Stimulated activated CD4-positive, alpha-beta T cell treated with anti-CD3 and anti-CD28 coated beads, Interleukin-15, amount 100 ng/mL, for 48 hours (primary cell): Measurements from ENCODE around the gene WIPI1.

Experiments
- DNase-seq, 2 donors: peaks; one replicate each; pipeline ENCODE4 v3.0.0-alpha.2; 2020; ENCODE audit warnings: low read depth in 2 of 2

Gene WIPI1

DNA sequence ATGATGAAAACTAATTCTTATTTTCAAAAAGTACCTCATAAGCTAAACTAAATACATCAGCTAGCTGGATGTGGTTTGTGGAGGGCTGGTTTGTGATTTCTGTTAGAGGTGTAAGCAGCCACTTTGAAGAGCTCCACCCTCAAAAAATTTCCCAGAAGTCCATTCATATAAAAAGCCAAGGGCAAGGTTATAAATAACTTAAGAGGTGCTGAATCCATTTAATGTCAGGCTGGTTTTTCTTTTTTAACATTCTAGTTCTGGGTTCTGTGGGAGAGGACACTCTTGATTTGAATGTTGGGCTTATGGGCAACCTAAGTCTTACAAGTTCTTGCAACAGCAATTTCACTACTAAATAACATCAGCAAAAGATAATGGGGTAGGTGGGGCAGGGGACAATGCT lies 3.4 kb upstream of the WIPI1 start:
- no peak for DNase-seq

DNA sequence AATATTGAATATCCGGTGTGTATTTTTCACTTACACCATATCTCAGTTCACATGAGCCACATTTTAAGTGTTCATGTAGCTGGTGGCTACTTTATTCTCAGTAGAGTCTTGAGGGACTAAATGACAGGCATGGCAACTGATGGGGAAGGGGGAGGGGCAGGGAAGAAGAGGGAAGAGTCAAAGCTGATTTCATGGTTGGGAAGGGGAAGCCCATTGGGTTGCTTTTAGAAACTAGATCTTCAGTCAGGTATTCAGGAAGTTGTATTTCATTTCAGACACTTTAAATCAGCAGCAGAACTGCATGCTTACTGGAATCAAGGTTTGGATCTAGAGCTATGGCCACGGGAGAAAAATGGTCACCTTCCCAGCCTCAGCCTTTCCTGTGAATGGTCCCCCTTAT lies 2.9 kb upstream of the WIPI1 start:
- no peak for DNase-seq

DNA sequence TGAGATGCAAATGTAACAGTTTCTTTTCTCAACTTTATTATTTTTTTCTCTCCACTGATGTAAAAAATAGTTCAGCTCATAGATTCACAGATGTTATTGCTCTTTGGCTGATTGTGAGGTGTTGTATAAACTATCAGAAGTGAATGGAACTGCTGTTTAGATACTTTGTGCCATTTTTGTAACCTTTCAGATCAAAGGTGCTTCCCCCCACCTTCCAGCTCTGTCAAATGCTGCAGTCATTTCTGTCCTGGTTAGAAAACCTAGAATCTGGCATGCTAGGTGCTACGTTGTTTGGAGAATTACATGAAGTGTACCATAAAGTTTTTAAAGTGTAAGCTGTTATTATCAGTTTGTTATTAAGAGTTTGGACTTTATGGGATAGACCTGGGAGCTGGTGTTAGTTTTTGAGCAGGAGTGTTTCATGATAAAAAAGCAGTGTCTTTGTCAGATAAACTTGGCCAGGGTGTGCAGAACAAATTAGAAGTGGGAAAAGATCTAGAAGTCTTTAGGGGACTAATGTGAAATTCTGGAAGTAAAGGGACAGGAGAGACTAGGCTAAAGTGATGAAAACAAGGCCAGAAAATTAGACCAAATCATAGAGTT lies 1.8 kb upstream of the WIPI1 start:
- DNase-seq, result no peak

DNA sequence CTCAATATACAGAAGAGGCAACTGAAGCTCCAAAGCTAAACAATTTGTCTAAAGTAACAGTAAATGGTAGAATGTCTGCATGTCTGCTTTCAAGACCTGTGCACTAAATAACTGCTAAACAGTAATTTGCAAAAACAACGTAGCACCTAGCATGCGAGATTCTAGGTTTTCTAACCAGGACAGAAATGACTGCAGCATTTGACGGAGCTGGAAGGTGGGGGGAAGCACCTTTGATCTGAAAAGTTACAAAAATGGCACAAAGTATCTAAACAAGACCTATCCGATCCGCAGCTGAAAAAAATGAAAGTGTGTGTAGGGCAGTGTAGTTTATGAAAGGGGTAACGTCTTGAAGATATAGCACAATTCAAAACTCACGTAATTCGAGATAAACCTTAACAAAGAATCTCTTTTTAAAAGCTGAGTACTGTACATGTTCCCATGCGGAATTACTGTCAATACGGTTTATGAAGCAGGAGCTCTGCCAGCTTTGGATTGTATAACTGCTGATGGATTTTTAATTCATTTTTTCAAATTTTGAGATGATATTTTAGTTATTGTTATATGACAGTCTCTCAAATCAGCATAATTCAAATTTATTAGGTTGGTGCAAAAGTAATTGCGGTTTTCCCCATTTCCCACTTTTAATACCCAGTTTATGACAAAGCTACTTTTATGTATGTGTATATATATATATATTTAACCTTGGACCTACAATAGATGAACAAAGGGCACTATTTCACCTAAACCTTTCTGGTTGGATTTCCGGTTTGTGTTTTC lies 1.2 kb upstream of the WIPI1 start:
- no peak for DNase-seq

DNA sequence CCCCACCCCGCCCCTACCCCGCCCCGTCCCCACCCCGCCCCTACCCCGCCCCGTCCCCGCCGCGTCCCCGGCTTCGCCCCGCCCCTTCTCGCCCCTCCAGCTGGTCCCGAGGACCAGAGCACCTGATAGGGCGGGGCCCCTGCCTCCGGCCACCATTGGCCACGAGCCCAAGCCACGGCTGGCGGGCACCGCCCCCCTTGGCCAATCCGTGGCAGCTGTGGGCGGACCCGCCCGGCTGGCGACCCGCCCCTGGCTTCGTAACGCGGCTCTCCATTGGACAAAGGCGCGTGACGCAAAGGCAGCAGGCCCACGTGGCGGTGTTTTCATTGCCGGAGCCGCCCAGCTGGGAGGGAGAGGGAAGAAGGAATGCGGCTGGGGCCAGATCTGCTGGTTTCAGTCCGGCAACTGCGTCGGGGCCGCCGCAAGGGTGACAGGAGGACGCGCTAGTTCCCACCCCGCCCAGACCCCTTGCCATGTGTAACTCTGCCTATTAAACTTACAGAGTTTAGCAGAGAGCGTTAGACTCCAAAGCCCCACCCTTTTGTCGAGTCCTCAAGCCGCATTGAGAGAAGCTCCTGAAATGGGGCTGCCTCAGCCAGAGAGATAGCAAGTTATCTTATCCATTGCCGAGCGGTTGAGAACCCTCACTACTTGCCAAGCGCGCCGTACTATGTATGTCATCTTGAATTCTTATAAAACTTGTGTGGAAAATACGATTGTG lies 403 bp upstream of the WIPI1 start:
- peak; percentile 94 to 99 for DNase-seq

DNA sequence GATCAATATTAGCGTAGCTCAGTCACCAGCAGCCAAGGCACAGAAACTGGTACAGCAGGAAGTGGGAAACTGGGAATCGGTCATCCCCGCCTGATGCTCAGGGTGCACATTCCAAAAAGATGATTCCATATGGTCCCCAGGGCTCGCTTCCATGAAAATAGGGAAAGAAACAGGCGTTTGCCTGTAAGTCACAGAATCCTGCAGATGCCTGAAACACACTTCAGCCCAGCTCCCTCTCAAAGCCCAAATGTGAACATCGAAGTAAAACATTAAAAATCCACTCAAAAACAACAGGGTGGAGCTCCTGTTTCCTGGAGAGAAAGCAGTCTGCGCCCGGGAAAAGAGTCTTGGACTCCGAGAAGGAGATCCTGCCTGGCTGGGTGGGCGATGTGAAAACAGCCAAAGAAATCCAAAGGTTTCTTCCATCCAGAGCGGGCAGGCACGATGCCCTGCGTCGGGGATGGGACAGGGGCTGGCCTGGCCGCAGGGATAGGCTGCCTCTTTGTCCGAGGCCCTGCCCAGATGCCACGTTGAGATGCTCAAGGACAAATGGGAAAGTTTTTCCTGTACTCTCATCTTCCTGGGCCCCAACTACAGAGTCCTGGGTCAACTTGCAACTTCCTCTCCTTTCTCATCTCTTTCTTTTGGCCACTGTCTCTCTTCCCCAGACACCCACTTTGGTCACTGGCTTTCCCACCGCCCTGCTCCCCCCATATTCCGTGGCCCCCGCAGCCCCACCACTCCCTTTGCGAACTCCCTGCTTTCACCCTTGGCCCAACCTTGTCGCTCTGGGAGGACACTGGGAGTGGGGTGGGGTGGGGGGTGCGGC lies 743 bp downstream of the WIPI1 start:
- DNase-seq, result no peak

DNA sequence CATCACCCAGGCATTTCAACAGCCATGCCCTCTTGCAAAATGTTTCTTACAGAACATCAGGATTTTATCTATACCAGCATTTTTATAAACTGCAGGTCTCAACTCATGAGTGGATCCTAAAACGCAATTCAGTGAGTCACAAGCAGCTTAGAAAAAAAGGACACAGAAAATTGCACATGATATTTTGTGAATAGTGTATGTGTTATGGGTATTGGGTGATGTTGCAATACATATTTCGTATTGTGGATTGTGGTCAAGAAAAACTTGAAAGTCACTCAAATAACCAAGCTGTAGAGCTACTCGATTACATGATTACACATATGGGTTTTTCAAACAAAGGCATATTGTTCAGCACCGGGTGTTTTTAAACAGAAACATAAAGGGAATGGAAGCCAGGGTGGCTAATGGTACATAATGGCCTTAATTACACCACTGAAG lies 1.4 kb downstream of the WIPI1 start:
- no peak for DNase-seq

DNA sequence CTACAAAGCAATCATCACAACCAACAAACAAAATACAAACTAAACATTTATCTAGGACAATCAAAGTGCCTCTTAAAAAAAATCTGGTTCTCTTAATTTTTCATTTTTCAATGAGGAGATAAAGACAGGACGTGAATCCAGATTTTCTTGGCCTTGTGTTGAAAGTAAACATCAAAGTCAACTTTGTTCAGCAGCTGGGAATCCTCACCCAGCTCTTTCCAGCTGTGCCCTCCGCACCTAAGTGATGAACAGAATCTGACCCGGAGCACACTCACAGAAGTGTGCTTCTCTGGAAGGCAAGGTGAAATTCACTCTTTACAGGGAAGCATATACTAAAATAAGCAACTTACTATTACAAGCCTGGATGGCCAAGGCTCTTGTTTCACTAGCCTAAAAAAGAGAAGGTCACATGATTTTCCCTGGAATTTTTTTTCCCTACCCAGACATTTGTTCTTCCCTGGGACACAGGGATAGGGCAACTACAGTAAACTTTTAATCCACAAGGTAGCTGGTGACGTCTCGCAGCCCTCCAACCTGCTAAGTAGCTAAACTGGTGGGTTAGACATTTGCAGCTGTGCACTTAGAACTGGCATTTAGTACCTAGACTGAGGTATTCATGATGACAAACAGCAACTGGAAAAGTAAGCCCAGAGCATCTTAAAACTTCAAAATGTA lies 3.2 kb downstream of the WIPI1 start:
- DNase-seq, result no peak

DNA sequence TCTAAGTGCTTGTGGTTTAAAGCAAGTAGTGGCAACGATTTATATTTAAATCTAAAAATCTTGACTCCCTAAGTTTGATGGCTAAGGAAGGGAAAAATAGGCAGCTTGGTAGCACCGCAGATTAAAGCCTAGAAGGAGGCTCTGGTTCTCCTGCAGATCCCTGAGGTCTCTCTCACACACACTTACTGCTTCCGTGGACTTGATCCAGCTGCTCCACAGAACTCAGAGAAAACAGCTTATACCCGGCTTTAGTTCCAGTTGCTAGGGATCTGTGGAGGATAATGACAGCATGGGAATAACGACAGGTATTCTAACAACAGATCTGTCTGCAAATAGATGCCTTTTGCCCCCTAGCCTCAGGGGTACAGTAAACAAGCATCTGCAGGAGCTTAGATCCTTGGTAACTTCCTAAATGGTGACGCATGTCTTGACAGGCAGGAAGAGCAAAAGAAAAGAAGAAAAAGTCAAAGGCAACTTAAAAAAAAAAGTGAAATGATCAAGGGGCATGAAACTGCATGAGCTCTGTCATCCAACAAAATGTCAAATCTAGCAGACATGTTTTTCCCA lies 4.5 kb downstream of the WIPI1 start:
- no peak for DNase-seq

DNA sequence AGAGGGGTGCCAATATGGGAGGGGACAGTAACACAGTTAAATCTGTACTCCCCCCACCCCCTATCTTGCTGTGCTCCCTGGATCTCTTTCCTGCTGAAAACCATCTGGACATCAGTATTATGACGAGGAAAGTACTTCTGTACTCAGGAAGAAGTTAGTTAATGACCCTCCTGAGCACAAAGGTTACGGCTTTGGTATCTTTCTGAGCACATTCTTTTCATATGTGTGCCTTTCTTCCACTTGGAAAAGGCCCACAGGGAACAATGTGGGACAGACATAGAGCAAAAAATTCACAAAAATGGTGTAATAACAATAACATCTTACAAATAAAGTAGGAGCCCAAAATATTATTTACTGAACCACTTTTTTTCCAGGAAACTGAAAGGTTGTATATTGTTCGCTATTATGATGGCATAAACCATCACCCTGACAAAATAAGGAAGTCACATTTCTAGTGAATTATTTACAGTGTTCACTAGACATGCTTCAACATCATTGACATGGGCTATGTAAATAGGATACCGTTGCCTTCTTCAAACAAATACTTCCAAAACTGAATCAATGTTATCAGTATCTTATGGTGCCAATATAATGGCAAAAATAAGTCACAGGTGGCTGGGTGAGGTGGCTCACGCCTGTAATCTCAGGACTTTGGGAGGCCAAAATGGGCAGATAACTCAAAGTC lies 5.5 kb downstream of the WIPI1 start:
- no peak for DNase-seq

DNA sequence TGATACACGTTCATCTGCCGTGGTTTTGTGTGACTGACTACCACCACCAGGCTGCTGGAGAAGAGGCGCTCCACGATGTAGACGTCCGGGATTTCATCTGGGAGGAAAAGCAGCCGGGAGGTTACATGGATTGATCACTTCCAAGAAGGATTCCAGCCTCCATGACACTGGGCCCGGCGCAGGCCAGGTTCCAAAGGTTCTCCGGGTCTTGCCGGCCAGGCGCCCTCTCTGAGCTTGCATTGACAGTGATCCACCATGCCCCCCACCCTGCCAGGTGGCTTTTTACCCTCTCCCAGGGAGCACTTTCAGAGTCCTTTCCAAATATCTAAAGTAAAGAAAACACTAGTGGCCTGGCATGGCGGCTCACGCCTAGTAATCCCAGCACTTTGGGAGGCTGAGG lies 6.5 kb downstream of the WIPI1 start:
- DNase-seq, result no peak

DNA sequence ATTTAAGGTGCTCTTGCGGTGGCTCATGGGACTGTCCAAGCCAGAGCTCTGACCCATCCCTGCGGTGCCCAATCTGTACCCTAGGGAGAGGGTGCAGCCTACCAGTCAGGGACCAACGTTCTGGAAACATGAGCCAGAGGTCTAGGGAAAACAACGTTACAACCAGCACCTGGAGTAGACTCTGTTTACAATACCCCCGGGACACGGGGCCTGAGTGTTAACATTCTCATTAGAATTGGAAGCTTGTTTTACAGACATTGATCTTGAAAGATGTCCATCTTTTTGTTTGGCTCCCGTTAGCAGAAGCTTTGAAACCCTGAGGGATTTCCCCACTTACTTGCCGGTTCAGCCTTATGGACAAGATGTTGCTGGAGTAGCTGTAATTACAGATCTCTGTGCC lies 6.9 kb downstream of the WIPI1 start:
- no peak for DNase-seq

DNA sequence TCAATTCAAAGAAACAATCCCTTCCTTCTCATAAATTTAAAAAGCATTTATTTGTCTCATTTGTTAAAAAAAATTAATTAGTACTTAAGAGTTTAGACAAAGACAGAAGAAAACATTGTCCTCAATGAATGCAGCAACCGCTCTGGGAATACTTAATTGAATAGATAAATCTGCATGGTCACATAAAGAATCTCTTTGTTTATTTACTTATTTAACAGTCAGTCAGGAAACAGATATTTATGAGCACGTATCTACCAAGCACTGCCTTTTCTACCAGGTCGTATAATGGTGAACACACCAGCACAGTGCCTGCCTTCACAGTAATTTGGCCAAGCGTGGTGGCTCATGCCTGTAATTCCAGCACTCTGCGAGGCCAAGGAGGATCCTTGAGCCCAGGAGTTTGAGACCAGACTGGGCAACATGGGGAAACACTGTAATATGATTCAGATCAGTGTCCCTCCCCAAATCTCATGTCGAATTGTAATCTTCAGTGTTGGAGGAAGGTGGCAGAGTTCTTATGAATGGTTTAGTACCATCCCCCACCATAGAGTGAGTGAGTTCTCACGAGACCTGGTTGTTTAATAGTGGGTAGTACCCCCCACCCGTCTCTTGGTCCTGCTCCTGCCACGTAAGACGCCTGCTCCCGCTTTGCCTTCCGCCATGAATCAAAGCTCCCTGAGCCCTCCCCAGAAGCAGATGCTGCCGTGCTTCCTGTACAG lies 8.1 kb downstream of the WIPI1 start:
- no peak for DNase-seq

DNA sequence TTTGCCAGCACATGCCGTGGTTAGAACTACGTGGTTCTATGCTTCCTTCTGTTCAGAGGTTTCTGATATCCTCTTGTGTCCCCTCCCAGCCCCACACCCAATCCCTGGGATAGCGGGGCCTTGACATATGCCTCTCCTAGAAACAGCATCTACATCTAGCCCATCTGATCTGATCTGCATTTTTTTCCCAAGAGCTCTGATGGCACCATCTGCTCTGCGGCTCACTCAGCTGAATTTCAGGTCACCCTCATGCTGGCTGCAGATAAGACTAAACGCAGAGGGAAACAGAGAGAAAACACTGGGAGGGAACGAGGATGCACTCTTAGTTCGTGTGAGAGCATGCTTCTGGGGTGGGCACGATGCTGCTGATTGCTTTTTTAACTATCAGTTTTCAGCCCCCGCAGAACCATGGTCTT lies 10.7 kb downstream of the WIPI1 start:
- DNase-seq, result no peak

DNA sequence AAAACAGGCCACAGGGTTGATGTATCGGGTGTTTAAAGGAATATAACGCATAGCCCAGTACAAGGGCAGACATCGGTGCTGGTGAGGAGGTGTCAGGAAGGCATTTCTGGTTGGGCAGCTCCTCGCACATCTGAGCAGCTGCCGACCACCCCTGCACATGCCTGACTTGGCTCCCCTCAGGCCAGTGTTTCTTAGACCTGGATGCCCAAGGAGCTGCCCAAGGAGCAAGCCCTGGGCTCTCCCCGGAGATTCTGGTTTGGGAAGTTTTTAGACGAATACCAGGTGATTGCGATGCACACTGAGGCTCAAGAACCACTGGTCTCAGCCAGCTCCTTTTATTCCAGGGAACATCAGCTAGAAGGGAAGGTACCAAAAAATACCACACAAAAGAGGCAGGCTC lies 11.6 kb downstream of the WIPI1 start:
- DNase-seq, result no peak

DNA sequence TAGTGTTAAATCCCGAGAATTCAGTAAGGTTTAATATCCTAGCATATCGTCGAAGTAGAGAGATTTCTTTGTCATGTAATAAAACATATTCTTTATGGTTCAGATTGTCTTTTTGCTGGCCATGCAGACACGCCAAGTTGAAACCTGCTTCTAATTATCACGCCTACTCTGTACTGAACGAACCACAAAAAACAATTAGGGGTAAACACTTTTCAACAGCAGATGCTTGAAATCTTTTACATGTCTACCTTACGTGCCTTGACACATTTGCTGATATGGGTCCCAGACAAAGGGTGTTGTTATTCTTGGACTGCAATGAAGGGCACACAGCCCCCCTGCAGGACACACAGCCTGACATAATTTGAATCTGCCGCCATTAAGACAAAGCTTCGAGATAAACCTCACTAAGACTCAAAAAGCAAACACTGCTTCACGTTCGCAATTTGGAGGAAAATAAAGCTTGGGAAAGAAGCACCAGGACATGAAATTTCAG lies 13.3 kb downstream of the WIPI1 start:
- DNase-seq, result no peak

DNA sequence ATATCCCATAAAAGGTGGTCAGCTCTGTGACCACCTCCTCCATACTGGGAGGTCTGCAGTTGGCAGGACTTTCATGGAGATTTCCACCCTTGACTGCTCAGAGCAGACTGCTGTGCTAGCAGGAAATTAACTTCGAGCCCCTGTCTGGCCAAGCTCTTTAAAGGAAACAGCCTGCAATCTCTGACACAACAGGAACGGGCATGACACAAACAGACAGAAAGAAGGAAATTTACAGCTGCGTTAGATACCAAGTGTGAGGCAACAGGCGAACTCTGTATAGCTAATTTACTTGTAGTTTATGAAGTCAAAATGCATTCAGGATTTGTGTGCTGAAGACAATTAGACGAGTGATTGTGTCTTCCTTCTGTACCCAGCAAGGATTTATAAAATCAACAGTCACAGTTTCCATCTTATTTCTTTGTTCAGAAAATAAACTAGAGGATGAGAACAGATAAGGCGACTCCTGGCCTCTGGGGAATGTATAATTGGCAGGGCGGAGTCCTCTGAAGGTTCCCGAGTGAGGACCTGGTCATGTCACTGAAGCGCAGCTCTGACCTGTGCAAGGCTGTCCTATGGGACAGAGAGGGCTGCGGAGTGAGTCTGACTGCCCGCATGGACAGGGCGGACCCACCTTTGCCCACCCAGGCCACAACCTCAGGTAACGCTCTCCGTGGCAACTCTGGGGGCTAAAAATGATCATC lies 16.1 kb downstream of the WIPI1 start:
- DNase-seq, result no peak

DNA sequence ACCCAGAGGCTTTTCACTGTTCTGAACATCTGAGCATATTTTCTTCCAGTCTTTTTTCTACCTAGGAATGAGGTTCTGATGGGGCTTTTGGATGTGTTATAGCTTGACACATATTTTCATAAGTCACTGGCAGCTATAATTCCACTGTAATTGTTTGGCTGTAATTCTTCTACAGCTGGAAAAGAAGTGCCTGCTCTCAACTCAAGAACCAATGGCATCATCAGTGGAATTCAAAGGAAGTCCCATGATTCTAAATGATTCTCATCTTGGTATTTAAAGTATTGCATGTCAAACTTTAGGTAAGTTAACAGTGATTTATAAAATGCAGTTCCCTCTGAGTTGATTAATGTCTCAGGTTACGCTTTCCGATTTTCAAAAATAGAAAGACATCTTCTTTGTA lies 16.8 kb downstream of the WIPI1 start:
- DNase-seq, result no peak

DNA sequence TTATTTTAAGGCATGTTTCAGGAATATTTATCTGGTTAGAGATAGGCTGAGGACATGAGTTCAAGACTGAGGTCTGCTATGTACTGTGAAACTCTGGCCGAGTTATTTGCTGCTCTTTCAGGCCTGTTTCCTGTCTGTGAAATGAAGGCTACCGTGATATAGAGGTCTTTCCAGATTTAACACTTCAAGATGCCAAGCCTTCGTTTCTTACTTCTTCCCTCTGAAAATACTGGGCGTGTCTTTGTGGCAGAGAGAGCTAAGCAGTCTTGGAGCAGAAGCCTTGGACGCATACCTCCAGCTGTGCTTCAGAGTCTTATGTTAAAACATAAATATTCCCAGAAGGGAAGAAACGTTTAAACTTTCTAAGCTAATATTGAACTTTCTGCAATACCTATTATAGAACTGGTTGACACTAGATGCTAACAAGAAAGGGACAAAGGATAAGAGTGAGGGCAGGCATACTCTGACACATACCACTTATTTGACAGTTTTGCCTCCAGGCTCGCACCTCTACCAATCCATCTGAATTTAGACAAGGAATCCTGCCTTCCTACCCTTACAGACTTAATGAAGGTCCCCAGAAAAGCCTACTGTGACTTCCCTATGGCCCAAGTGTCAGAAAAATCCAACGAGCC lies 17.5 kb downstream of the WIPI1 start:
- no peak for DNase-seq
